Astrocyte of the hippocampus (primary cell): ENCODE measurements around the gene EFS.

Source experiments
- DNase-seq: peaks from one replicate; pipeline ENCODE4 v3.0.0; 2011; ENCODE audit warnings: low read depth, low spot score

EFS gene

DNA sequence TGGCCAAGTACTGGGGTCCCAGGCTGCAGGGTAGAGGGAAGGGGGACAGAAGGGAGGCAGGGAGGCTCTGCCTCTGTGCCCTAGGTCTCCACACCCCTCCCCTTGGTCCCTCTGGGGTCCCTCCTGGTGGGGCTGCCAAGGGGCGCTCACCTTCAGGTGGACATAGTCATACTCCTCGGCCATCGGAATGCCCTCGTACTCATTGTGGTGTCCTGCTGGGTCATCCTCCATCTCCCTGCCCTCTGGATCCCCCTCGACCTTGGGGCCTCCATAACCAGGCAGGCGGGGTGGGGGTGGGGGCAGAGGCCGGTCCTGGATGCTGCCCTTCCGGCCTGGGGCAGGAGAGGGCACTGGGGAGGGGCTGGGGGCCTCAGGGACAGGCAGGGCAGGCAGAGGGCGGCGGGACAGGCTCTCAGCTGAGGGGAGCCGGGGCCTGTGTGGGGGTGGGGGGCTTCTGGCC lies 5.8 kb downstream of the EFS start:
- DNase-seq: no peak

DNA sequence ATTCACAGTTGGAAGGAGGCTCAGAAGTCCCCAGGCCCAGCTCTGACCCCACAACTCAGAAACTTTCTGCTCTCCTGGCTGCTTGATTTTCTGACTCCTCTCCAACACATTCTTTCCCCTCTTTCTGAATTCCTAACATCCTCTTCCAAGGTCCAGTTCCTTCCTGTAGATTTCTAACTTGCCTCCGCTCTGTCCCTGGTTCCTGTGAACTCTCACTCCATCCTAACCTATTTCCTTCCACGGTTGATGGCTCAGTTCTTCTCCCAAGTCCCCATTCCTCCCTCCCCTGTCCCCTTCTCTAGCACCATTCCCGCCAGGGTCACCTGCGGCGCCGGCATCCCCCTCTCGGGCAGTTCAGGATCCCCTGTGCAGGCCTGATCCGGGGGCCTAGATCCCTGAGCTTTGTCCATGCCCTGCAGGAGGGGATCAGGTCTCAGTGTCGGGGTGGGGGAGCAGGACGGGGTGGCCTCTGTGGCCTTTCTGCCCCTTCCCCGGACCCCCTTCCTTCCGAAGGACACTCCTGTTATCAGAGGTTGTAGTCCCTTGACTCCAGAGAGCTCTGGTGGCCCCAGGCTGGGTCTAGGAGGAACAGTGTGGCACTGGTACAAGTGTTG lies 6.3 kb downstream of the EFS start:
- peak; percentile 9 for DNase-seq

DNA sequence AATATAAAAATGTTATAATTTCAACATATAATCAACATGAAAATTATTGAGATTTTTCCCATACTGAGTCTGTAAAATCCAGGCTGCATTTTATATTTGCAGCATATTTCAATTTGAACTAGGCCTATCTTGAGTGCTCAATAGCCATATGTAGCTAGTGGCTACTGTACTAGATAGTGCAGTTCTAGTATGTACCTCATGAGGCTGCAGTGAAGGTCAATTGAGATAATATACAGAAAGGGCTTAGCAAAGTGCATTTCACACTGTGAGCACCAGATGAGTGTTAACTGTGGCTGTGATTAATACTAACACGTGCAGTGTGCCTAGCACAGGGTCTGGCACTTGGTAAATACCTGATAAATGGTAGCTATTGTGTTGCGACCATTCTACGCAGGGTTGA lies 6.9 kb downstream of the EFS start:
- no peak for DNase-seq

DNA sequence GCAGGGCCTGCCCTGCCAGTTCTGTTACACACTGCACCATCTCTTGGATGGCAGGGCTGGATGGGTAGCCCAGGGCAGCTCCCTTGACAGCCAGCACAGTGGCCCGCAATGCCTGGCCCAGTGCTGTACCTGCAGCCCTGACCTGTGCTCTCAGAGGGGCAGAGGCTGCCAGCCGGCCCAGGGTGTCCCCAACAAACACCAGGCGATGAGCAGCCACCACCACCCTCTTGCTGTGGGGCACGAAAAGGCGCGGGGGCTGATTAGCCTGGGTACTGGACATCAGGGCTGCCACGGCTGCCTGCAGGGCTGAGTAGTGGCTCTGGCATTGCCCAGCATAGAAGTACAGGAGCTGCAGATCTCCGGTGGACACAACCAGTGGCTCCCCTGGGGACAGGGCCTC lies 7.7 kb downstream of the EFS start:
- no peak for DNase-seq

GRCh38 chr14:23356662-23357061 lies 8.3 kb downstream of the EFS start:
- no peak for DNase-seq

DNA sequence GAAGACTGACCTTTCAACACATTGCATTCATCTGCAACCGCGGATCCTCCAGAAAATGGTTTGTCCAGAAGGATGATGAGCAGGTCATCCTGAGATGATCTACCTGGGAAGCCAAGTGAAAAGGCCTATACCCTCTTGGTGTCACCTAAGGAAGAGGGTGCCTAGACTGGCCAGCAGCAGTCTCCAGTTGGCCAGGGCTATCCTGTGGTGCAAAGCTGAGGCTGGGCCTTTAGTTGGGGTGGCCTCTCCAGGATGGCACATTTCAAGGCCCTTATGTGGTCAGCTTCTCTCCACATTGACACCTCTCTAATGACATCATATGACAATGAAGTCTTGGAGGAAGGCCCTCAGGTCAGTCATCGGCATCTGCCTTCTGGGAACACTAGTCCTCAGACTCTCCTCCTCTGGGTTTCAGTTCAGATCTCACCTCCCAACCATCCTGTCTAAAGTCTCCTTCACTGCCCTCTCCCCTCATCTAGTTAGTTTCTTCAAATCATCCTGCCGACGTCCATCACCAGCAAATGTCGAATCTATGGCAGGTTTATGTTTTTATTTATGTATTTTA lies 9.0 kb downstream of the EFS start:
- DNase-seq: no peak

DNA sequence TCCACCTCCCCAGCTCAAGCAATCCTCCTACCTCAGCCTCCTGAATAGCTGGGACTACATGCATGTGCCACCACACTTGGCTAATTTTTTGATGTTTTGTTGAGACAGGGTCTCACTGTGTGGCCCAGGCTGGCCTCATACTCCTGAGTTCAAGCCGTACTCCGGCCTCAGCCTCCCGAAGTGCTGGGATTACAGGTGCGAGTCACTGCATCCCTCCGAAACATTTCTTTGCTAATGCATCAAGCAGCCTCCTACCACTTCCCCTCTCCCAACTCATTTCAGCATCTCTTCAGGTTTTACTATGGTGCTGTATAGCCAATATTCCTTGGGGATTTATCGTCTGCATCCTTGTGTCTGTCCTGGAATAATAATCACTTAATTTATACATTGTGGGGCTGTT lies 10.0 kb downstream of the EFS start:
- no peak for DNase-seq

GRCh38 chr14:23353433-23353780 lies 11.6 kb downstream of the EFS start:
- no peak for DNase-seq

- DNase-seq: peak; percentile 96
These were observed 12.2 kb downstream of the EFS start, which contains the start of gene SLC22A17 for GRCh38 chr14:23352506-23353432. Gene SLC22A17, minus strand, starts transcription at chr14:23352887.

DNA sequence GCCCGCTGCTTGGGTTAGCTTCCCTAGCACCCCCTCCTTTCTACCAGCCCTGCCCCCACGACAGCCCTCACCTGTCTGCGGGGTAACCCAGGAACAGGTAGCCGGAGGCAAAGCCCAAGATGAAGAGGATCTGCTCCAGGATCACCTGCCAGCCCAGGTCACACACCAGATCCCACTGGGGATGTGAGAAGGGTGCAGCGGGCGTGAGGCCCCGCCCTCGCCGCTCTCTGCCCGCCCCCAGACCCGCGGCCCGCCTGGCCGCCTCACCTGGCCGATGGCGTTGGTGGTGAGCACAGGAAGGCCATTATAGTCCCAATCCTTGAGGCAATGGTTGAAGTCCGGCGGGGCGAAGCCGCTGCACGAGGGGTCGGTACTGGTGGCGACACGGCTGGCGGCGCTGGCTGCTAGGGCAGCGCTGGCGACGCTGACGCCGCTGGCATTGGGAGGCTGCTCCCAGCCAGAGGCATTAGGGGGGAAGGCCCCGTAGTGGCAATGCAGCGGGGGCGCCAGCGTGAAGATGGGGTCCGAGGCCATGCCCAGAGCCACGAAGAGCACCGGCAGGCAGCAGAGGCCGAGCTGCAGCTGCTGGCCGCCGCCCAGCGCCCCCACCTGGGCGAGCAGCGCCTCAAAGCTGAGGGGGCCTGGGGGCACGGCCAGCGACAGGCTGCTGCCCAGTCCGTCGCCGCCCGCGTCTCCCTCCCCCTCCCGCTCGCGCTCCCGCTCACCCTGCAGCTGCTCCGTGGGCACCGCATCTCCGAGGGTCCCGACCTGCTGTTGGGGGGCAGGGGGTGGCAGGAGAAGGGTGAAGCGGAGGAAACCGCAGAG lies 13.1 kb downstream of the EFS start:
- DNase-seq: peak; percentile 51

GRCh38 chr14:23349156-23349845 lies 15.7 kb downstream of the EFS start:
- no peak for DNase-seq

GRCh38 chr14:23348297-23348655 lies 16.7 kb downstream of the EFS start:
- no peak for DNase-seq

GRCh38 chr14:23347406-23348296 lies 17.3 kb downstream of the EFS start:
- DNase-seq: no peak

DNA sequence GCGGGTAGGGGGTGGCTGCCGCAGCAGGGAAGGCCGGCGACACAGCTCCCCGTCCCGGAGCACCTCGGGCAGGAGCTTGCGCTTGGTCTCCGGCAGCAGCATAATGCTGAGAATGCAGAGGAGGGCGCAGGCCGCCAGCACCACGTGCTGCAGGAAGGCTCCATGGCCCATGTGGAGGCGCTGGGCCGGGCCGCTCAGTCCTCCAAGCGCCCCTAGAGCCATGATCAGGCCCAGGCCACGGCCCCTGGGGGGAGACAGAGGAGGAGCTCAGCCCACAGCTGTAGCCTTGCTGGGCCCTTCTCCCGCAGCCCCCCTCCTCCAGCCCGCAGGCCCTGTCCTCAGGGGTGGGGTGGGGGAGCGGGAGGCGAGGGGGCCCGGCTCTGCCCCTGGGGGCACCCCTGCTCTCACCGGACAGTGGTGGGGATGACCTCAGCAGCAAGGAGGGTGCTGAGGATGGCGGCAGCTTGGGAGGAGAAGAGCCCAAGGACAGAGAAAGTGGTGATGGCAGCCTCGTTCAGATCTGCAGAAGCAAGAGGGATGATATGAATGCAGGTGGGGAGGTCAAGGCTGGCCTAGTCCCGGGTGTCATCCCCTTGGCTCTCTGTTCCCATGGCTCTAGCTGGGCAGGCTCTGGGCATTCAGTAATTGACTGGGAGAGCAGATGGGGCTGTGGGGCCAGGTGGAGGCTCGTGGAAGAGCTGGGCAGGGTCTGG lies 18.1 kb downstream of the EFS start:
- no peak for DNase-seq

DNA sequence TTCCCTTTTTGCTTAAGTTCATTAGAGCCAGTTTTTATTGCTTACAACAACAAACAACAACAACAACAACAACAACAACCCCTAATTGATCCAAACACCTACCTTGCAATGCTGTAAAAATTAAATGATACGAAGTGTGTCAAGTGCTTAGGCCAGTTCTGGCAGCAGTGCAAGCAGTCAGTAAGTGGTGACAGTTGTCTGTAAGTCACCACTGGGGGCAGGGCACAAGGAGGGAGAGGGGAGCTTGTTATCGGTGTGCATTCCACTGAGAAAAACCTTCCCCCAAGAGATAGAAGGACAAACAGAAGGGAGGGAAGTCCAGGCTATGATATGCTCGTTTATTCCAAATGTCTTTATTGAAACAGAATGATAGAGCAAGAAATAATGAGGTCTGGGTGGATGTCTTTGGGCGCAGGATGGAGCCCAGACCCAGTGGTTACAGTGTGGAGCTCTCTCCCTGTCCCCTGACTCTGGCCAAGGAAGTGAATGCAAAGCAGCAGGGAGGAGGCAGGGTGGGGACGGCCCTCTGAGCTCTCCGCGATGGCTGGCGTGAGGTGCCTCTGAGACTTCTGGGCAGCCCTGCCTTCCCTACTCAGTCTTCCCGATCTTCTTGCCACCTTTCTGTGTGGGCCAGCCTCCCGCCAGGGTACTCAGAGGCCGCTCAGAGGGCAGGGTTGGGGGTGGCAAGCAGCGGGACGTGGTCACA lies 18.8 kb downstream of the EFS start:
- DNase-seq: no peak

DNA sequence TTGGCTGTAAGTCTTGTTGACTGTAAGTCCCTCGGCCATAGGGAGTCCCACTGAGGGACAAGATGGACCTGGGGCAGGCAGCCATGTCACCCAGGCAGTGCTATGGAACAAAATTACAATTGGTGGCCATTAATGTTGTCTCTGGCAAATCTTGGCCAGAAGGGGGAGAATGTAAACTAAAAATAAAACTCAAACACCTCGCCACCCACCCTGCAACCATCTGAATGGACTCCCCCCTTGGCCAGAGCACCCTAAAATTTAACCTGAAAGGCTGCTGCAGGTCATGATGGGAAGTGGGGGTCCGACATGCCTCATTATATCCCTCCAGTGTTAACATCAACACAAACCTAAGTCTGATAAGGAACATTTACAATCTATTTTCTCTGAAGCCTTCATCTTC lies 20.5 kb downstream of the EFS start:
- DNase-seq: no peak

DNA sequence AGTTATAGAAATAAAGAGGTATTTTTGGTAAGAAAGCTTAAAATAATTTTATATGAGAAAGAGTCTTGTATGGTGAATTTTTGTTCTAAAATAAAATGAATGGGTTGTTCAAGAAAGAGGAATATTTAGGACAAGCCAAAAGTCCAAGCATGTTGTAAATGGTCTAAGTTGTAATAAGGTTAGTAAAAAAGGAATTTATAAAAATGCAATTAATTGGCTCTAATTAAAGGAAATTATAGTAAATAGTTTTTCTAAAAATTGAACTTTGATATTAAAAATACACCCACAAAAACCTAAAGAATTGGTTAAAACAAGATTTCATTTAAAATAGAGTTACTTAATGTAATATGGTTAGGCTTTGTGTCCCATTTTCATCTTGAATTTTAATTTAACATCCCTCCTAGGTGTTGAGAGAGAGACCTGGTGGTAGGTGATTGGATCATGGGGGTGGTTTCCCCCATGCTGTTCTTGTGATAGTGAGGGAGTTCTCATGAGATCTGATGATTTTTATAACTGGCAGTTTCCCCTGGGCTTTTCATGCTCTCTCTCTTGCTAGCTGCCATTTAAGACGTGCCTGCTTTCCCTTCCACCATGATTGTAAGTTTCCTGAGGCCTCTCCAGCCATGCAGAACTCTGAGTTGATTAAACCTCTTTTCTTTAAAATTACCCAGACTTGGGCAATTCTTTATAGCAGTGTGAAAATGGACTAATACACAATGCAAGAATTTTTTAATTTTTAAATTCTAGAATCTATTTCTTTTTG lies 25.3 kb downstream of the EFS start:
- DNase-seq: no peak

DNA sequence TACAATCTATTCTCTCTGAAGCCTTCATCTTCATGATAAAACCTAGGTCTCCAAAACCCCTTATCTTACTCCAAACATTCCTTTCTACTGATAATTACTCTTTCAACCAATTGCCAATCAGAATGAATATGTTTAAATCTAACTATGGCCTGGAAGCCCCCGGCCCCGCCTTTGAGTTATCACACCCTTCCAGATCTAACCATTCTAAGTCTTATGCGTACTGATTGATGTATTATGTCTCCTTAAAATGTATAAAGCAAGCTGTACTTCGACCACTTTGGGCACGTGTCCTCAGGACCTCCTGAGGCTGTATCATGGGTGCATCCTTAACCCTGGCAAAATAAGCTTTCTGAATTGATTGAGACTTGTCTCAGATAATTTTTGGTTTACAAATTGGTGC lies 29.3 kb downstream of the EFS start:
- no peak for DNase-seq
